ENCODE data around the gene FBXO11.
"Not testable (repeated sequence)": the region's sequence is repeated elsewhere in the genome, so short reads cannot be mapped to it uniquely, and the experiment has no call there.

The FBXO11 gene

DNA sequence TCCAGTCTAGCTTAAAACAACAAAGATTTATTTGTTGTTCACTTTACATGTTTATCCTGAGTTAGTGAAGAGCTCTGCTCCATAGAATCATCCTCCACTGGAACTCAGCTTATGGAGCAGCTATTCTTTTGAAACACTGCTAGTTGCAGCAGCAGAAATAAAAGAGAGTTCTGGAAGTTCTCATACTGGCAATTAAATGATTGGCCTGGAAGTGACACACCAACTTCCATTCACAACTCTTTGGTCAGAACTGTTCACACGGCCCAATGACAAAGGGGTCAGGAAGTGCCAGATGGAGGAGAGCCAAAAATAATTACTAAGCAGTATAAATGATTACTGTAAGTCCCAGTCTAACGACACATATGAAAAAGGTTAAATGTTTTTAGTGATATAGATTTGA lies 39.1 kb downstream of the FBXO11 start:
- Histone ChIP-seq H3K4me1 (ENCODE audit: control insufficient read depth in 1 of 2, insufficient read depth in 1 of 2, low read depth in 1 of 2, low read length in 1 of 2) (no peaks in the 10 kb centered on the region), H3K27ac (no peak overlapping the region), H3K27me3 (no peaks in the 10 kb centered on the region), H3K36me3 (peaks cover 10% of the 10 kb centered on the region), H3K4me3 (ENCODE audit: low read depth in 1 of 2, low read length in 1 of 2) (no peak overlapping the region), H3K9me3 (no peaks in the 10 kb centered on the region)
- TF ChIP-seq, protein P1, sequence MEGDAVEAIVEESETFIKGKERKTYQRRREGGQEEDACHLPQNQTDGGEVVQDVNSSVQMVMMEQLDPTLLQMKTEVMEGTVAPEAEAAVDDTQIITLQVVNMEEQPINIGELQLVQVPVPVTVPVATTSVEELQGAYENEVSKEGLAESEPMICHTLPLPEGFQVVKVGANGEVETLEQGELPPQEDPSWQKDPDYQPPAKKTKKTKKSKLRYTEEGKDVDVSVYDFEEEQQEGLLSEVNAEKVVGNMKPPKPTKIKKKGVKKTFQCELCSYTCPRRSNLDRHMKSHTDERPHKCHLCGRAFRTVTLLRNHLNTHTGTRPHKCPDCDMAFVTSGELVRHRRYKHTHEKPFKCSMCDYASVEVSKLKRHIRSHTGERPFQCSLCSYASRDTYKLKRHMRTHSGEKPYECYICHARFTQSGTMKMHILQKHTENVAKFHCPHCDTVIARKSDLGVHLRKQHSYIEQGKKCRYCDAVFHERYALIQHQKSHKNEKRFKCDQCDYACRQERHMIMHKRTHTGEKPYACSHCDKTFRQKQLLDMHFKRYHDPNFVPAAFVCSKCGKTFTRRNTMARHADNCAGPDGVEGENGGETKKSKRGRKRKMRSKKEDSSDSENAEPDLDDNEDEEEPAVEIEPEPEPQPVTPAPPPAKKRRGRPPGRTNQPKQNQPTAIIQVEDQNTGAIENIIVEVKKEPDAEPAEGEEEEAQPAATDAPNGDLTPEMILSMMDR (IDR thresholded peaks at IDR 0.05) = no peak

DNA sequence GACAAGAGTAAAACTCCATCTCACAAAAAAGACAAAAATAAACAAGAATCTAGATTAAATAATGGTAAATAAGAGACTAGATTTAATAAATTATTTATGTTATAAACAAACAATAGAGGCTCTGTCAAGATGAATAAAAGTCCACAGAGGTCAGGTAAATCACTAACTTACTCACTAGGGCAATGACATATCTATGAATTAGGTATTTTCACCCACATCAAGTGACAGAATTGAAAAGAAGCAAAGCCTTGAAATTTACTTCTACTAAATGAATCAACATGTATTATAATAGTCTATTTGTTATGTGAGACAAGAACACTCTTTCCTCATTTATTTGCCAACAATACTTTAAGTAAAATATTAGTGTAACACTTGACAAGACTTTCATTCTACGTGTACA lies 41.7 kb downstream of the FBXO11 start:
- Histone ChIP-seq H3K27me3 (no peaks in the 10 kb centered on the region), H3K36me3 (peaks cover 10% of the 10 kb centered on the region), H3K4me3 (ENCODE audit: low read depth in 1 of 2, low read length in 1 of 2) (no peak overlapping the region), H3K27ac (no peak overlapping the region), H3K9me3 (no peaks in the 10 kb centered on the region), H3K4me1 (ENCODE audit: control insufficient read depth in 1 of 2, insufficient read depth in 1 of 2, low read depth in 1 of 2, low read length in 1 of 2) (no peaks in the 10 kb centered on the region)
- TF ChIP-seq, protein P1 (IDR thresholded peaks at IDR 0.05) = no peak

DNA sequence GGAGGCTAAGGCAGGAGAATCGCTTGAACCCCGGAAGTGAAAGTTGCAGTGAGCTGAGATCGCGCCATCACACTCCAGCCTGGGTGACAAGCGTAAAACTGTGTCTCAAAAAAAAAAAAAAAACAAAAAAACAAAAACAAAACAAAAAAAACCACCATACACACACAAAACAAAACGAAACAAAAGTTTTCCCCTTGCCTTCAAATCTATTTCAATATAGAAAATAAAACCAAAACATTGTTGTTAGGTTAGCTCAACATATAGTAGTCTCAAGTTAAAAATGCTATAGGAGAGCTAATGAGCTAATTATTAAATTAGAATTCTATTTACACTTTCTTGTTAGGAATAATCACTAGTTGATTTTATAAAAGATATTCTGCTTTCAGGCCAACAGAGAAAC lies 43.3 kb downstream of the FBXO11 start:
- Histone ChIP-seq H3K27me3 (no peaks in the 10 kb centered on the region), H3K9me3 (no peaks in the 10 kb centered on the region), H3K4me3 (ENCODE audit: low read depth in 1 of 2, low read length in 1 of 2) (no peak overlapping the region), H3K36me3 (peaks cover 4% of the 10 kb centered on the region), H3K4me1 (ENCODE audit: control insufficient read depth in 1 of 2, insufficient read depth in 1 of 2, low read depth in 1 of 2, low read length in 1 of 2) (no peaks in the 10 kb centered on the region), H3K27ac (no peak overlapping the region)
- TF ChIP-seq, protein P1 (IDR thresholded peaks at IDR 0.05) = no peak

DNA sequence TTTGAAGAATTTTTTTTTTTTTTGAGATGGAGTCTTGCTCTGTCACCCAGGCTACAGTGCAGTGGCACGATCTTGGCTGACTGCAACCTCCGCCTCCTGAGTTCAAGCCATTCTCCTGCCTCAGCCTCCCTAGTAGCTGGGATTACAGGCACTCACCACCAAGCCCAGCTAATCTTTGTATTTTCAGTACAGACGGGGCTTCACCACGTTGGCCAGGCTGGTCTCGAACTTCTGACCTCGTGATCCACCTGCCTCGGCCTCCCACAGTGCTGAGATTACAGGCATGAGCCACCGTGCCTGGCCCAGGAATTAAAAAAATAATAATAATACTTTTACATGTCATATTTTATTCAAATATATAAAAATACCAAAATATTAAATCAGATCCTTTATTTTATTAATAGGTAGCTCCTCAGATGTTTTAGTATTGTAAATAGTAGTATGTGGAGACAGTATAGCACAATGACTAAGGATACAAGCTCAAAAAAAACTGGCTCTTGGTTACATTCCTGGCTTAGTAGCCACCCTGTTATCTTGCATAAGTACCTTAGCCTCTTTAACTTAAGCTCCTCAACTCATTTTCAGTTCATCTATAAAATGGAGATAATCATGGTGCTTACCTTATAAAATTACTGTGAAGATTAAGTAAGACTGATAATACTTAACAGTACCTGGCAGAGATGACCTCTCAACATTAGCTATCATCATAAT lies 53.1 kb downstream of the FBXO11 start:
- not testable (repeated sequence) for H3K4me3 ChIP-seq (ENCODE audit: low read depth in 1 of 2, low read length in 1 of 2); H3K27ac ChIP-seq; H3K27me3 ChIP-seq; H3K9me3 ChIP-seq; H3K36me3 ChIP-seq
- peaks cover 14% of the 10 kb centered on the region in 2 experiments for H3K4me1 ChIP-seq (ENCODE audit: control insufficient read depth in 1 of 2, insufficient read depth in 1 of 2, low read depth in 1 of 2, low read length in 1 of 2)

DNA sequence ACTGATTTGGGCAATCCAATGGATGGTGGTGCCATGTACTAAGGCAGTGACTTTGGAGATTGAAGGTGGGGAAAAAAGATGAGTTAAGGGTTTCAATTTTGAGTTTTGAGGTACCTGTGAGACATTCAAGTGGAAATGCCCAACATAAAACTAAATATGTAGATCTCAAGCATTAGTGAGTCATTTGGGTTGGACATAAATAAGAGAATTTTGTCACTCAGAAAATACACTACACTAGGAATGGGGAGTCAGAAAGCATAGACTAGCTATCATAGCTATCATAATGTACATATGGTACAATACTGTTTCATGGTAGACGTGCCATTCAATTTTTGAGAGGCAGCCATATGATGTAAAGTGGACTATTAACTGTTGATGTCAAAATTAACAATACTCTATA lies 56.1 kb downstream of the FBXO11 start:
- Histone ChIP-seq H3K27me3 (no peaks in the 10 kb centered on the region), H3K36me3 (no peaks in the 10 kb centered on the region), H3K4me3 (ENCODE audit: low read depth in 1 of 2, low read length in 1 of 2) (no peak overlapping the region), H3K27ac (no peak overlapping the region), H3K4me1 (ENCODE audit: control insufficient read depth in 1 of 2, insufficient read depth in 1 of 2, low read depth in 1 of 2, low read length in 1 of 2) (no peaks in the 10 kb centered on the region), H3K9me3 (no peaks in the 10 kb centered on the region)
- TF ChIP-seq, protein P1 (IDR thresholded peaks at IDR 0.05) = no peak

DNA sequence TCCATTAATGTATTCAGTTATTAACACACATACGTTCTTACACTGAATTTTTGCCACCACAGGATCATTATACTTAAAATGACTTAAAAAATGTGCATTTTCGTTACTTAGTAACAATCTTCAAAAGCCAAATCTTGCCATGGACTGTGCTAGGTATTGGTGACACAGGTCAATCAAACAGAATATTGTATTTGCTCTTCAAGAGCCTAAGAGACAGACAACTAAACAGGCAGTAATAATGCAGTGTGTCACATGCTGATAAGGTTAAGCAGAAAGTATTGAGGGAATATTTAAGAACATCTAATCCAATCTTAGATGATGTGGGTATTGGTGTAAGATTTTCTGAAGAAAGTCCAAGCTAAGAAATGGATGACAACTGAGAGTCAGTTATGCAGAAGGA lies 56.9 kb downstream of the FBXO11 start:
- Histone ChIP-seq H3K4me3 (ENCODE audit: low read depth in 1 of 2, low read length in 1 of 2) (no peak overlapping the region), H3K27me3 (no peaks in the 10 kb centered on the region), H3K36me3 (no peaks in the 10 kb centered on the region), H3K27ac (peak overlapping the region; percentile 30), H3K4me1 (ENCODE audit: control insufficient read depth in 1 of 2, insufficient read depth in 1 of 2, low read depth in 1 of 2, low read length in 1 of 2) (no peaks in the 10 kb centered on the region), H3K9me3 (no peaks in the 10 kb centered on the region)
- TF ChIP-seq, protein P1 (IDR thresholded peaks at IDR 0.05) = no peak

Measured in neutrophil (primary cell).